Left lobe of liver (tissue), 2 donors: ENCODE data around the gene TTC24. TPM values are rescaled to one million over a fixed set of nuclear protein-coding genes. Genes with fewer than 3 reads are reported as not detected.
"Not testable (repeated sequence)": the region's sequence is repeated elsewhere in the genome, so short reads cannot be mapped to it uniquely, and the experiment has no call there.

Experiments
- ATAC-seq: fragments of 200-7000 bp; cut with Tn5 transposase; one replicate; pipeline ENCODE4 v1.9.1; 2020; ENCODE audit warnings: mild to moderate bottlenecking, moderate library complexity
- DNase-seq: peaks from one replicate; pipeline ENCODE4 v3.0.0-alpha.2; 2020; ENCODE audit warnings: low spot score
- total RNA-seq: library from RNA; stranded (reverse); gene quantifications from one replicate; pipeline ENCODE4 v1.2.1, GENCODE V29; 2021
- donor health status: DM: no; HTN: no; CAD: no; lungs with moderate emphysema.
- donor health status: DM: no; HTN: yes; CAD: no.

The TTC24 gene
- total RNA-seq, 1 donor from 2014 or later = not detected

DNA sequence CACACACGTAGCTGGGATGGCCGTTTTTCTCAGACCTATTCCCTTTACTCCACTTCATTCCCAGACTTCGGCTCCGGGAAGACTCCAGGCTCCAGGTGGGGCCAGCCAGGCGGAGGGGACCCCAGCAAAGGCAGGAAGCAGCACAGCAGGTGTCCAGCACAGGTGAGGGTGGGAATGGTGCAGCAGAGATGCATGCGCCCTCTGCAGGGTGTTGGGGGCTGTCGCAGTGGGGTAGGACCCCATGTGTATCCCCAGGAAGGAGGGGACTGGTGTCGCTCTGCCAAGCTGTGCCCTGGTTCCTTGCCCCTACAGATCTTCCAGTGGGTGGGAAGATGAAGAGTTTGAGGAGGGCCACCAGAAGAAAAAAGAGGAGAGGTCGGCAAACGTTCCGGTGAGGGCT lies 5.3 kb downstream of the TTC24 start:
- DNase-seq = no peak
- no peak for ATAC-seq

GRCh38 chr1:156586323-156586722 lies 6.8 kb downstream of the TTC24 start:
- ATAC-seq (no peak), DNase-seq (no peak)

DNA sequence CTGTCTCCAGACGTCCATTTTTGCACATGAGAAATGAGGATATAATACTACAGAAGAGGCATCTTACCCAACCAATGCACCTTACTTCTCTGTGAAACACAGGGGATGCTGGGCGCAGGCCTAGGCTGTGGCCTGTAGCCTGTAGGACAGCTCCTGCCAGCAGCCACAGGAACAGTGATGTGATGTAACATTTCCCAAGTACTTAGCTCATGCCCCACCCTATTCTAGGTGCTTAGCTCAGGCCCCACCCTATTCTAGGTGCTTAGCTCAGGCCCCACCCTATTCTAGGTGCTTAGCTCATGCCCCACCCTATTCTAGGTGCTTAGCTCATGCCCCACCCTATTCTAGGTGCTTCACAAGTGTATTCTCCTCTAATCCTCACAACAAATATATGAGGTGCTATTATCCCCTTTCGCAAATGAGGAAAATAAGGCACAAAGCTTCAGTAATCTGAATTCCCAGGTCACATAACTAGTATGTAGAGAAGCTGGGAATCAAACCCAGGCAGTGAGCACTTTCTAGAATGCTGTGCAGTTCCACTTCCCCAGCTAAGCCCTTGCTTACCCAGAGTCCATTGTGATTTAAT lies 7.5 kb downstream of the TTC24 start:
- DNase-seq (no peak), ATAC-seq (no peak)

GRCh38 chr1:156587927-156588326 lies 8.4 kb downstream of the TTC24 start:
- not testable (repeated sequence) for DNase-seq, ATAC-seq

- ATAC-seq = no peak
- no peak for DNase-seq
Observed at GRCh38 chr1:156589546-156589945, 10.0 kb downstream of the TTC24 start.

- DNase-seq = no peak
- no peak for ATAC-seq
Observed at GRCh38 chr1:156590326-156591180, 11.0 kb downstream of the TTC24 start.

GRCh38 chr1:156591181-156591431 lies 11.6 kb downstream of the TTC24 start:
- no peak for DNase-seq
- ATAC-seq = no peak

DNA sequence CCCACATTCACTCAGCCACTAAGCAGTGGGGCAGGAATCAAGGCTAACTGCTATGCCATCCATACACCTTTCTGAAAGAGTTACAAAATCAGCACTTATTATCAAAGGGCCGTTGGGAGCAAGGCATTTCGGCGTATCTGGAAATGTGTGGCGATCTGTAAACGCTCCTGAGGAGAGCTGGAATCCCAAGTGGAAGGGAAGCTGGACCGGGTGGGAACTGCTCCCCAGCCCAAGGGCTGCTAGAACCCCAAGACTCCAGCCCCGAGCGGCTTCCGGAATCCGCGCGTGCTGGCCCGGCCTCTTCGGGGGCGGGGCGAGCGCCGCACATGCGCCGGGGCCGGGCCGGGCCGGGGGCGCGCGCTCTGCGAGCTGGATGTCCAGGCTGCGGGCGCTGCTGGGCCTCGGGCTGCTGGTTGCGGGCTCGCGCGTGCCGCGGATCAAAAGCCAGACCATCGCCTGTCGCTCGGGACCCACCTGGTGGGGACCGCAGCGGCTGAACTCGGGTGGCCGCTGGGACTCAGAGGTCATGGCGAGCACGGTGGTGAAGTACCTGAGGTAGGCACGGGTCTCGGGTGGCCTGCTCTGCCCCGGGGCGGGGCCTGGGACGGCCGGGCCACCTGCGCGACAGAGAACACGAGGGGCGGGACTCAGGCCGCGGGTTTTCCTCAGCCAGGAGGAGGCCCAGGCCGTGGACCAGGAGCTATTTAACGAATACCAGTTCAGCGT lies 12.1 kb downstream of the TTC24 start, which contains the start of gene NAXE:
Gene NAXE (plus strand): TSS at position 345 of the 726 bp plus-strand sequence. CDS start 29 bp downstream, at position 374.
- peak; percentile 96 for ATAC-seq

DNA sequence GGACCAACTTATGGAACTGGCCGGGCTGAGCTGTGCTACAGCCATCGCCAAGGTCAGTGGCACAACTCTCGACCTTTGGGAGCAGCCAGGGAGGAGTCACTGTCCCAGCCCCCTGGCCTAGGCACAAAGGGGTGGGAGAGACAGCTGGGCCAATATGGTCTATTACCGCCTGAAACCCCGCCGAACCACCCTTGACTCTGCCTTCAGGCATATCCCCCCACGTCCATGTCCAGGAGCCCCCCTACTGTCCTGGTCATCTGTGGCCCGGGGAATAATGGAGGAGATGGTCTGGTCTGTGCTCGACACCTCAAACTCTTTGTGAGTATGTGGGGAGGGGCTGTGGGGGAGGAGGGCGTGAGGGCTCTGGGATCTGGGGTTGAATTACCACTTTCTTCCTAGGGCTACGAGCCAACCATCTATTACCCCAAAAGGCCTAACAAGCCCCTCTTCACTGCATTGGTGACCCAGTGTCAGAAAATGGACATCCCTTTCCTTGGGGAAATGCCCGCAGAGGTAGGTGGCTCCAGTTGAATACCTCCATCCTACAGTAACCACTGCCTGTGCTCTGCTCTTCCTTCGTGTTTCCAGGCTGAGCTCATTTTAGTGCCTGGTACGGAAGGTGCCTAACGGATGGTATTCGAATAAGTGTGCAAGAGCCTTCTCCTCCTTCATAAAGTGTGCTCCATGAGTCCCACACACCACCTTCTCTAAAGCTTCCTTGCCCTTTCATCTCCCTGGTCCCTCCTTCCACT lies 12.8 kb downstream of the TTC24 start:
- DNase-seq (no peak), ATAC-seq (no peak)

More for the DNA sequence above, 12.1 kb downstream of the TTC24 start, which contains the start of gene NAXE:
- DNase-seq = peak; percentile 77

- ATAC-seq (no peak), DNase-seq (no peak)
Observed at GRCh38 chr1:156592910-156593660, 13.6 kb downstream of the TTC24 start.

GRCh38 chr1:156593661-156593989 lies 14.1 kb downstream of the TTC24 start:
- ATAC-seq (no peak), DNase-seq (no peak)

- DNase-seq (no peak), ATAC-seq (no peak)
Observed at GRCh38 chr1:156594190-156594589, 14.7 kb downstream of the TTC24 start.

- DNase-seq = no peak
Observed at GRCh38 chr1:156595016-156595415, 15.5 kb downstream of the TTC24 start.

GRCh38 chr1:156596426-156596825 lies 16.9 kb downstream of the TTC24 start:
- no peak for DNase-seq

More at GRCh38 chr1:156595016-156595415, 15.5 kb downstream of the TTC24 start:
- ATAC-seq = no peak

GRCh38 chr1:156598125-156598524 lies 18.6 kb downstream of the TTC24 start:
- no peak for DNase-seq
- ATAC-seq = no peak

More at GRCh38 chr1:156596426-156596825, 16.9 kb downstream of the TTC24 start:
- no peak for ATAC-seq

GRCh38 chr1:156598731-156599432 lies 19.4 kb downstream of the TTC24 start:
- DNase-seq (no peak), ATAC-seq (no peak)

- ATAC-seq = no peak
- no peak for DNase-seq
Observed at GRCh38 chr1:156599811-156600210, 20.3 kb downstream of the TTC24 start.

GRCh38 chr1:156600733-156601121 lies 21.2 kb downstream of the TTC24 start:
- DNase-seq = no peak
- ATAC-seq = peak; percentile 10

DNA sequence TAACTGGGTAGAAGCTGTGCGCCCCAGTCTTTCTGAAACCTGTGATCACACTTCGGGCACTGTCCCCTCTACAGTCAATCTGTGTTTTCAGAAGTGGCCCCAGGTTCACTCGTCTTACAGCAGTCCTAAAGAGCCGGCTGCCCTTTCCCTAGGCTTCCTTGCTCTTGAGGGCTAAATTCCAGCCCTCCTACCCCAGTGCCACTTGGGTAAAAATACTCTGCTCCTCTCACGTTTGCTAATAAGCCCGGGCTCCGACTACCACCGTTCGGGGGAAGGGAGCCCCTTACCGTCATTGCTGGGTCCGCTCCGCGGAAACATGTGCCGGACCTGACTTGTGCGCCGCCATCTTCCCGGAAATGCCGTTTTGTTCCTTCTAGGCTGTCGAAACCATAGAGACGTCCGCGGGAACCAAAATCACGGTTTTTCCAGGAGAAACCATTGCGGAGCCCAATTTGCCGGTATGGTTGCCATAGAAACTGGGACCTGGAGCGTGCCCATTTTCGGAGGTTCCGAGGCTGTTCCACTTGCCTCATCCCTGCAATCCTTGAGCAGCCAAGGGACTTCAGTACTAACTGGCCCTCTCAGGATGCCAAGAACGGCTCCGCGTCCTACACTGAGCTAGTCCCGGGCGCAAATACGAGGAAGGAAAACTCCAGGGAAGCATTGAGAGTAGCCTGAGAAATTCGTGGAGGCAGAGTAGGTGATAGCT lies 21.8 kb downstream of the TTC24 start, which contains the start of gene GPATCH4:
Gene GPATCH4 (minus strand): TSS at position 358 of the 709 bp plus-strand sequence.
- DNase-seq (peak; percentile 79), ATAC-seq (peak; percentile 93)
